CD14-positive monocyte (primary cell): ENCODE data around the gene CHRM4. TPM values are rescaled to one million over a fixed set of nuclear protein-coding genes. Genes with fewer than 3 reads are reported as not detected.
A peak's percentile ranks its signal among the peaks of the same experiment; 100 is the strongest.

Experiments used
- DNase-seq, 3 donors: peaks; one replicate each; pipeline ENCODE4 v3.0.0-alpha.2; 2011 to 2022
- H2AFZ ChIP-seq: 2 replicates; pipeline ENCODE4 v1.6.0; 2012; ENCODE audit warnings: mild to moderate bottlenecking, low read depth, low read length, inconsistent platforms; ENCODE audit not compliant: insufficient read depth, poor library complexity, severe bottlenecking
- H3K27ac ChIP-seq, 2 donors: 1 replicate in 1 of 2; 2 replicates in 1 of 2; pipeline ENCODE4 v1.5.1; 2012 to 2013; ENCODE audit warnings: low read length in 2 of 2, control low read depth in 1 of 2, inconsistent platforms in 1 of 2, low read depth in 1 of 2, mild to moderate bottlenecking in 1 of 2
- H3K27me3 ChIP-seq, 2 donors: one replicate each; pipeline versions ENCODE4 v1.6.0 to v1.6.1; 2011 to 2013; ENCODE audit warnings: low read length in 2 of 2; ENCODE audit not compliant: control insufficient read depth in 2 of 2, insufficient read depth in 2 of 2
- H3K36me3 ChIP-seq, 2 donors: replicated peaks in 1 of 2; 1 replicate in 1 of 2; 2 replicates in 1 of 2; pipeline versions ENCODE4 v1.5.1 to v1.6.1; 2012 to 2013; ENCODE audit warnings: low read length in 2 of 2, control low read depth in 1 of 2, inconsistent platforms in 1 of 2, mild to moderate bottlenecking in 1 of 2; ENCODE audit not compliant: insufficient read depth in 2 of 2, control insufficient read depth in 1 of 2
- H3K4me1 ChIP-seq, 2 donors: 1 replicate in 1 of 2; 2 replicates in 1 of 2; pipeline versions ENCODE4 v1.5.1 to v1.6.1; 2012 to 2013; ENCODE audit warnings: low read length in 2 of 2, control low read depth in 1 of 2, inconsistent platforms in 1 of 2, mild to moderate bottlenecking in 1 of 2, moderate library complexity in 1 of 2; ENCODE audit not compliant: insufficient read depth in 2 of 2, control insufficient read depth in 1 of 2
- H3K4me2 ChIP-seq: replicated peaks from 2 replicates; pipeline ENCODE3; 2012; ENCODE audit warnings: low read length, moderate library complexity, mild to moderate bottlenecking; ENCODE audit not compliant: poor library complexity, severe bottlenecking; ENCODE audit errors: extremely low read depth
- H3K4me3 ChIP-seq, 3 experiments: fragments of 200-600 bp in 1 of 3; sonication (generic) in 1 of 3; replicated peaks in 1 of 3; 1 replicate in 2 of 3; 2 replicates in 1 of 3; pipeline ENCODE4 v1.5.1; 2011 to 2013; ENCODE audit warnings: low read length in 3 of 3, mild to moderate bottlenecking in 3 of 3, control low read depth in 2 of 3, low read depth in 2 of 3, inconsistent platforms in 1 of 3, moderate library complexity in 1 of 3
- H3K79me2 ChIP-seq: 2 replicates; pipeline ENCODE4 v1.6.0; 2012; ENCODE audit warnings: mild to moderate bottlenecking, control low read depth, inconsistent platforms, low read length, moderate library complexity; ENCODE audit not compliant: insufficient read depth
- H3K9ac ChIP-seq: 2 replicates; pipeline ENCODE4 v1.6.0; 2017; ENCODE audit warnings: low read length, mild to moderate bottlenecking; ENCODE audit not compliant: insufficient read depth, poor library complexity, severe bottlenecking
- H3K9me3 ChIP-seq, 2 donors: replicated peaks in 1 of 2; 1 replicate in 1 of 2; 2 replicates in 1 of 2; pipeline versions ENCODE4 v1.5.1 to v1.6.1; 2012 to 2013; ENCODE audit warnings: low read length in 2 of 2, control low read depth in 1 of 2; ENCODE audit not compliant: control insufficient read depth in 1 of 2, insufficient read depth in 1 of 2
- H4K20me1 ChIP-seq: 2 replicates; pipeline ENCODE4 v1.6.0; 2012; ENCODE audit warnings: mild to moderate bottlenecking, low read length, control low read depth, moderate library complexity; ENCODE audit not compliant: insufficient read depth
- H3K27ac Mint-ChIP-seq, 7 donors: one replicate each; pipeline ENCODE4 v1.8.0; 2020; ENCODE audit warnings: mild to moderate bottlenecking in 7 of 7, mixed read lengths in 7 of 7, moderate library complexity in 6 of 7, inconsistent platforms in 2 of 7
- H3K27me3 Mint-ChIP-seq, 3 donors: one replicate each; pipeline ENCODE4 v1.8.0; 2021 to 2022; ENCODE audit warnings: low read depth in 3 of 3, mild to moderate bottlenecking in 3 of 3, mixed read lengths in 3 of 3, moderate library complexity in 3 of 3, inconsistent platforms in 1 of 3
- H3K36me3 Mint-ChIP-seq, 2 donors: one replicate each; pipeline ENCODE4 v1.8.0; 2020; ENCODE audit warnings: mixed read lengths in 2 of 2, inconsistent platforms in 1 of 2, mild to moderate bottlenecking in 1 of 2
- H3K4me1 Mint-ChIP-seq: one replicate; pipeline ENCODE4 v1.8.0; 2020; ENCODE audit warnings: mild to moderate bottlenecking, mixed read lengths
- H3K4me3 Mint-ChIP-seq, 2 donors: one replicate each; pipeline ENCODE4 v1.8.0; 2020; ENCODE audit warnings: mild to moderate bottlenecking in 2 of 2, mixed read lengths in 2 of 2, moderate library complexity in 1 of 2
- H3K9me3 Mint-ChIP-seq, 7 donors: one replicate each; pipeline ENCODE4 v1.8.0; 2020 to 2022; ENCODE audit warnings: mixed read lengths in 7 of 7, mild to moderate bottlenecking in 6 of 7, moderate library complexity in 6 of 7, inconsistent platforms in 2 of 7
- WGBS: methylation state at CpG from one replicate; pipeline ENCODE4 v1.1.5; 2013; ENCODE audit warnings: missing lambda C conversion rate; ENCODE audit not compliant: insufficient coverage; 5-methylcytosine and 5-hydroxymethylcytosine counted together
- intact Hi-C, 2 donors: fragments of 100-400 bp; cut with micrococcal nuclease; formaldehyde crosslinking; loops; one replicate each; pipeline versions ENCODE4 v1.15.0 to v1.15.1; 2023
- polyA plus RNA-seq, 3 donors: library from polyadenylated mRNA; depleted of rRNA in 1 of 3; unstranded in 2 of 3; stranded (reverse) in 1 of 3; fragments of 300-500 nt in 2 of 3; fragments of >200 nt in 1 of 3; fragmentation: Illumina TruSeq in 2 of 3; gene quantifications; 1 replicate in 2 of 3; 2 replicates in 1 of 3; pipeline ENCODE4 v1.2.3, GENCODE V29; 2012 to 2021
- TF ChIP-seq, protein P1 (sequence below): fragments of 200-600 bp; IDR thresholded peaks from one replicate; pipeline ENCODE4 v1.8.0; 2022; ENCODE audit warnings: antibody characterized with exemption, mild to moderate bottlenecking

The CHRM4 gene
- polyA plus RNA-seq, 3 donors, result 0.15 to 0.57 TPM; not detected in 1

DNA sequence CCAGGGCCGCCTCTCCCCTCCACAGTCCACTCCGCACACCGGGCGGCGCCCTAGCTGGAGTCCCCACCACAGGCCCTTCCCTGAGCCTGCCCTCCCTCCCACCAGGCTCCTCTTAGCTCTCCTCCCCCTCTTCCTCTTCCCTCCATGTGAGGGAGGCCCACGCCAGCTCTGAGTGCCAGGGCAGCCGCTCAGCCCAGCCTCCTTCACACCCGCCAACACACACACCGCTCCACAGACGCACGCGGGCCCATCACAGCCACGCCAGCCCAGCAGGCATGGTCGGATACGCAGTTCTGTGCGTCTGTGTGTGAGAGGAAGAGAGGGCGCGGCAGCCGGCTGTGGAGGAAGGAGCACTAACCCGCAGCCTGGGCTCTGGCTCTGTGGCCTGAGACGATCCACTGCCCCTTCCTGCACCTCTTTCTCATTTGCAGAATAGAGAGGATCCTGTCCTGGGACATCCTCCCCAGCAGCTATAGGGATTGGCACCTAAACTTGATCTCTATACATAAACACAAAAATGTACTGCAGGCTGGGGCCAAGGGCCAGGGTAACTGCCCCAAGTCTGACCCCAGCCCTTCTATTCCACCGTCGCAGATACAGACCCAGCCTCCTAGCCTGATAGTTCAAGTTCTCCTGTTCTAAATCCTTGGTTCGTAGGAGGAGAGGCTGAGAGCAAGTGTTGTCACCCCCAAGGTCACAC, 3.5 kb downstream of the CHRM4 start:
- intact Hi-C loops, result loop anchor here (2.0 to 10.0 kb wide), 3 partner anchors 147 to 227 kb away; partner anchors contain the start of genes ATG13 (in 1 of the 2) and HARBI1 (in 1 of the 2)
- peak overlapping the region in 1 of 2 donors; percentile 86 for H3K4me3 Mint-ChIP-seq
- H3K9ac ChIP-seq, result no peak overlapping the region
- peaks cover 3 to 21% of the 10 kb centered on the region in 2 donors for H3K9me3 ChIP-seq
- DNase-seq, result no peak
- peaks cover 38% of the 10 kb centered on the region for H3K4me1 Mint-ChIP-seq
- no peak overlapping the region for H3K4me2 ChIP-seq
- H3K79me2 ChIP-seq, result no peaks in the 10 kb centered on the region
- H3K4me3 ChIP-seq, result no peak overlapping the region
- peaks cover 44% of the 10 kb centered on the region for H4K20me1 ChIP-seq
- peaks cover 39 to 61% of the 10 kb centered on the region in 2 donors for H3K27me3 ChIP-seq
- H3K27ac ChIP-seq, result no peak overlapping the region
- TF ChIP-seq, protein P1, sequence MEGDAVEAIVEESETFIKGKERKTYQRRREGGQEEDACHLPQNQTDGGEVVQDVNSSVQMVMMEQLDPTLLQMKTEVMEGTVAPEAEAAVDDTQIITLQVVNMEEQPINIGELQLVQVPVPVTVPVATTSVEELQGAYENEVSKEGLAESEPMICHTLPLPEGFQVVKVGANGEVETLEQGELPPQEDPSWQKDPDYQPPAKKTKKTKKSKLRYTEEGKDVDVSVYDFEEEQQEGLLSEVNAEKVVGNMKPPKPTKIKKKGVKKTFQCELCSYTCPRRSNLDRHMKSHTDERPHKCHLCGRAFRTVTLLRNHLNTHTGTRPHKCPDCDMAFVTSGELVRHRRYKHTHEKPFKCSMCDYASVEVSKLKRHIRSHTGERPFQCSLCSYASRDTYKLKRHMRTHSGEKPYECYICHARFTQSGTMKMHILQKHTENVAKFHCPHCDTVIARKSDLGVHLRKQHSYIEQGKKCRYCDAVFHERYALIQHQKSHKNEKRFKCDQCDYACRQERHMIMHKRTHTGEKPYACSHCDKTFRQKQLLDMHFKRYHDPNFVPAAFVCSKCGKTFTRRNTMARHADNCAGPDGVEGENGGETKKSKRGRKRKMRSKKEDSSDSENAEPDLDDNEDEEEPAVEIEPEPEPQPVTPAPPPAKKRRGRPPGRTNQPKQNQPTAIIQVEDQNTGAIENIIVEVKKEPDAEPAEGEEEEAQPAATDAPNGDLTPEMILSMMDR, result no peak
- H3K27ac Mint-ChIP-seq, result peak overlapping the region in 2 of 7 donors; percentile 29 to 62
- H3K27me3 Mint-ChIP-seq, result peaks cover 63 to 90% (median 69%) of the 10 kb centered on the region in 3 donors
- peaks cover 29 to 53% of the 10 kb centered on the region in 2 donors for H3K4me1 ChIP-seq
- 4% methylated on average over 9 of the region's 24 CpGs for WGBS
- H3K9me3 Mint-ChIP-seq, result peaks cover 0 to 18% (median 6%) of the 10 kb centered on the region in 7 donors
- peak overlapping the region; percentile 46 for H2AFZ ChIP-seq
- H3K36me3 ChIP-seq, result no peaks in the 10 kb centered on the region
- H3K36me3 Mint-ChIP-seq, result peaks cover 0 to 2% of the 10 kb centered on the region in 2 donors

DNA sequence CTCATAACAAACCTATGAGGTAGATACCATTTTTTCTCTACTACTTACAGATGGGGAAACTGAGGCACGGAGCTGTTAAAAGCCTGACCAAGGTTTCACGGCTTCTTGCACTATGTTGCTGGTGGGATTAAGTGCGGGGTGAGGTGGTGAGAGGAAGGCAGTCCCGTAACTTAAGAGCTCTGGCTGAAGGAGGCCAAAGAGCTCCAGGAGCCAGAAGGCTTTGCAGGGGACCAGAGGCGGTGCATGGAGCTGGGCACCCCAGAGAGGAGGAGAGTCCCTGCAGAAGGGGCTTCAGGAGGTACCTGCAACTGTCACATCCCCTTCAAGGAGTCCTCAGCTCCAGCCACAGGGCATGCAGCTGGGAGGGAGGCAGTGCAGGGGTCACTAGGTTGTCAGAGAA, 4.1 kb downstream of the CHRM4 start:
- peaks cover 33% of the 10 kb centered on the region for H3K4me1 Mint-ChIP-seq
- H3K4me2 ChIP-seq, result no peak overlapping the region
- no peaks in the 10 kb centered on the region for H3K79me2 ChIP-seq
- peaks cover 45 to 61% of the 10 kb centered on the region in 2 donors for H3K27me3 ChIP-seq
- WGBS, result 100% methylated on average over 3 of the region's 5 CpGs
- H3K9ac ChIP-seq, result no peak overlapping the region
- peaks cover 0 to 15% (median 4%) of the 10 kb centered on the region in 7 donors for H3K9me3 Mint-ChIP-seq
- H3K4me3 ChIP-seq, result no peak overlapping the region
- H3K4me3 Mint-ChIP-seq, result peak overlapping the region in 1 of 2 donors; percentile 69
- H3K27me3 Mint-ChIP-seq, result peaks cover 62 to 90% (median 69%) of the 10 kb centered on the region in 3 donors
- peaks cover 23 to 48% of the 10 kb centered on the region in 2 donors for H3K4me1 ChIP-seq
- H3K36me3 Mint-ChIP-seq, result no peaks in the 10 kb centered on the region
- H3K27ac ChIP-seq, result no peak overlapping the region
- no peaks in the 10 kb centered on the region for H3K36me3 ChIP-seq
- H3K9me3 ChIP-seq, result peaks cover 3 to 23% of the 10 kb centered on the region in 2 donors
- TF ChIP-seq, protein P1, result no peak
- H4K20me1 ChIP-seq, result peaks cover 44% of the 10 kb centered on the region
- H2AFZ ChIP-seq, result peak overlapping the region; percentile 46
- DNase-seq, result no peak
- intact Hi-C loops, result loop anchor here (10.0 kb wide), 2 partner anchors 147 to 227 kb away; partner anchors contain the start of genes ATG13 (in 1 of the 2) and HARBI1 (in 1 of the 2)
- H3K27ac Mint-ChIP-seq, result no peak overlapping the region
